GM19397 (cell line): ENCODE results near the gene SIGLEC15.
"Not testable (repeated sequence)": the region's sequence is repeated elsewhere in the genome, so short reads cannot be mapped to it uniquely, and the experiment has no call there.

Source experiments
- ATAC-seq: cut with Tn5 transposase; IDR thresholded peaks from one replicate; pipeline ENCODE4 v1.9.1; 2021; ENCODE audit warnings: mild to moderate bottlenecking, moderate library complexity; ENCODE audit not compliant: unreplicated experiment

Gene SIGLEC15

GRCh38 chr18:45818765-45819164 lies 6.7 kb upstream of the SIGLEC15 start:
- ATAC-seq, result not testable (repeated sequence)

GRCh38 chr18:45820106-45820745 lies 5.2 kb upstream of the SIGLEC15 start:
- ATAC-seq, result no peak

- ATAC-seq, result no peak
These were observed 4.4 kb upstream of the SIGLEC15 start for GRCh38 chr18:45821026-45821425.

- ATAC-seq, result no peak
These were observed 3.8 kb upstream of the SIGLEC15 start for GRCh38 chr18:45821711-45822110.

- no peak for ATAC-seq
These were observed 609 bp downstream of the SIGLEC15 start for GRCh38 chr18:45826084-45826483.

- not testable (repeated sequence) for ATAC-seq
These were observed 1.2 kb downstream of the SIGLEC15 start for GRCh38 chr18:45826716-45827115.

GRCh38 chr18:45828917-45829811 lies 3.7 kb downstream of the SIGLEC15 start:
- ATAC-seq, result no peak

- ATAC-seq, result no peak
These were observed 4.4 kb downstream of the SIGLEC15 start for GRCh38 chr18:45829855-45830254.

GRCh38 chr18:45830917-45831316 lies 5.4 kb downstream of the SIGLEC15 start:
- no peak for ATAC-seq

- no peak for ATAC-seq
These were observed 8.4 kb downstream of the SIGLEC15 start for GRCh38 chr18:45833846-45834245.

GRCh38 chr18:45834306-45834705 lies 8.8 kb downstream of the SIGLEC15 start:
- ATAC-seq, result no peak

- ATAC-seq, result no peak
These were observed 9.7 kb downstream of the SIGLEC15 start for GRCh38 chr18:45835057-45835636.

GRCh38 chr18:45836242-45837205 lies 11.0 kb downstream of the SIGLEC15 start:
- no peak for ATAC-seq

GRCh38 chr18:45837283-45838070 lies 12.0 kb downstream of the SIGLEC15 start:
- no peak for ATAC-seq

- ATAC-seq, result no peak
These were observed 13.0 kb downstream of the SIGLEC15 start for GRCh38 chr18:45838302-45839070.

- ATAC-seq, result no peak
These were observed 14.2 kb downstream of the SIGLEC15 start for GRCh38 chr18:45839414-45840395.

GRCh38 chr18:45841060-45841764 lies 15.7 kb downstream of the SIGLEC15 start:
- no peak for ATAC-seq
